HG03354 (cell line): ENCODE results near the gene NKD1.
A peak's percentile ranks its signal among the peaks of the same experiment; 100 is the strongest.
"Not testable (repeated sequence)": the region's sequence is repeated elsewhere in the genome, so short reads cannot be mapped to it uniquely, and the experiment has no call there.

Source experiments
- ATAC-seq: cut with Tn5 transposase; IDR thresholded peaks from one replicate; pipeline ENCODE4 v1.9.1; 2021; ENCODE audit warnings: mild to moderate bottlenecking; ENCODE audit not compliant: unreplicated experiment, poor library complexity, severe bottlenecking

The NKD1 gene, protein sequence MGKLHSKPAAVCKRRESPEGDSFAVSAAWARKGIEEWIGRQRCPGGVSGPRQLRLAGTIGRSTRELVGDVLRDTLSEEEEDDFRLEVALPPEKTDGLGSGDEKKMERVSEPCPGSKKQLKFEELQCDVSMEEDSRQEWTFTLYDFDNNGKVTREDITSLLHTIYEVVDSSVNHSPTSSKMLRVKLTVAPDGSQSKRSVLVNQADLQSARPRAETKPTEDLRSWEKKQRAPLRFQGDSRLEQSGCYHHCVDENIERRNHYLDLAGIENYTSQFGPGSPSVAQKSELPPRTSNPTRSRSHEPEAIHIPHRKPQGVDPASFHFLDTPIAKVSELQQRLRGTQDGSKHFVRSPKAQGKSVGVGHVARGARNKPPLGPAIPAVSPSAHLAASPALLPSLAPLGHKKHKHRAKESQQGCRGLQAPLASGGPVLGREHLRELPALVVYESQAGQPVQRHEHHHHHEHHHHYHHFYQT

DNA sequence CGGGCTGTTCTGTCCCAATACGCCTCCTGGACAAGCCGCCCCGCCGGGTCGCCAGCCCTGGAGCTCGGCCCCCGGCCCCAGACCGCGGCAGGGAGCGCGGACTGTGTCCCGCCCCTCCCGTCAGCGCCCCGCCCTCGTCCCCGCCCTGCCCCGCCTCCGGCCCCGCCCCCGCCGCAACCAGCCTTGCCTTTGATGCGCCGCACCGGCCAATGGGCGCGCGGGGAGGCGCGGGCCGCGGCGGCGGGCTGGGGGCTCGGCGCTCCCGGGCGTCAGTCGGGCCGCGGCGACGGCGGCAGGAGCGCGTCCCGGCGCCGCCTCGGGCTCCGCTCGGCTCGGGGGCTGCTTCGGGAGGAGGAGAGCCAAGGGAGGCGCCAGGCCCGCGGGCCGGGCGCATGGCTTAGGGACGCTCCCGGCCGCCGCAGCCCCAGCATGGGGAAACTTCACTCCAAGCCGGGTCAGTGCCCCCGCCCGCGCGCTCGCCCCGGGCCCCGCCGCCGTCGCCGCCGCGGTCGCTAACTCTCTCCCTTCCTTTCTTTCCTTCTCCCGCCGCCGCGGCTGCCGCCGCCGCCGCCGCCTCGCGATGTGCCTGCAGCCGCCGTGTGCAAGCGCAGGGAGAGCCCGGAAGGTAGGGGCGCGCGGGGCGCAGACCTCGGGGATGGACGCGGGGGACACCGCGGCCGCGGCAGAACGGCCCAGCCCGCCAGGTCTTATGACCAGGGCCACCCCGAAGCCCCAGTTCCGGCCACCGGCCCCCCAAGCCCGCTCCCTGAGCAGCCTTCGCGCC lies at the start of gene NKD1:
Gene NKD1 (plus strand): TSS at position 272 of the 784 bp plus-strand sequence. CDS start 158 bp downstream, at position 430.
- peak; percentile 85 for ATAC-seq

DNA sequence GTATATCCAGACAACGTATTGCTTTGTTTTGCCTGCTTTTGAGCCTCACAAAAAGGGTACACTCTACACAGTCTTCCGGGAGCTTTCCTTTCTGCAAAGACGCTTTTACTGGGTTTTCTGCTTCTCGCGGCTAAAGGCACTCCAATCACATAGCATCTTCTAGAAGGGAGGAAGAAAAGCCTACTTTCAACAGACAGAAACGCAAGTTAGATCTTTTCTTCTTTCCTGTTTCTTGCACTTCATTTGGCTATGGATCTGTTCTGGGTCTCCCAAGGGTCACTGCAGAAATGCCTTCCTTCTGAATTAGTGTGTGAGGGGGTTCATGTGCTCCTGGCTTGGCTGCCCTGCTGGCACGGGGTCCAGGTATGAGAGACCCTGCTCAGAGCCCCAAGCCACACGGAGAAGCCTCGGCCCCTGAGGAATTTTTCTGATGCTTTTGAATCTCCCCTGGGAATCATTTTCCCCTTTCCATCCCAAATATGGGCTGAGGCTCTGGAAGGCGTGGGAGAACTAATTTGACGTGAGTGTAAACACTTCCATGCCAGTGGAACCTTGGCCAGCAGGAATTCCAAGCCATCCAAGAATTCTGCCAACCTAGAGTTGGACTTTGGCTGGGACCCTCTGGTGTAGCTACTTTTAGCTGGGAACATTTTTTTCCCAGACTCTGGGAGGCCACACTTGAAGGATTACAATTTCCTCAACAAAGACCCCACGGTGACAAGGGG lies 49.6 kb upstream of the NKD1 start:
- no peak for ATAC-seq

DNA sequence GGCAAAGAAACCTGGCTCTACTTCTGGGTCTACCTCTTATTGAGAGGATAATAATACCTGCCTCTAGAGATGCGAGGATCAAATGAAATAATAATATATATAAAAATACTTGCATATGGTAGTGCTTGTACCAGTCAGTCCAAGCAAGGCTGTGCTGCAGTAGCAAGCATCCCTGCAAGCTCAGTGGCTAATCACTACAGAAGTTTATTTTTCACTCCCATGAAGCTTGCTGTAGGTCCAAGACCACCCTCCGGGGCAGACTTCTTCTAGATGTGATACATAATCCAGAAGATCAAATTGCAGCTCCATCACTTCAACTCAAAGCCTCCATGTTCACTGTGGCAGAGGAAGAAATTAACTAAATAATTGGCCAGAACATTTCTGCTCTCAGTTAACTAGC lies 48.9 kb upstream of the NKD1 start:
- no peak for ATAC-seq

DNA sequence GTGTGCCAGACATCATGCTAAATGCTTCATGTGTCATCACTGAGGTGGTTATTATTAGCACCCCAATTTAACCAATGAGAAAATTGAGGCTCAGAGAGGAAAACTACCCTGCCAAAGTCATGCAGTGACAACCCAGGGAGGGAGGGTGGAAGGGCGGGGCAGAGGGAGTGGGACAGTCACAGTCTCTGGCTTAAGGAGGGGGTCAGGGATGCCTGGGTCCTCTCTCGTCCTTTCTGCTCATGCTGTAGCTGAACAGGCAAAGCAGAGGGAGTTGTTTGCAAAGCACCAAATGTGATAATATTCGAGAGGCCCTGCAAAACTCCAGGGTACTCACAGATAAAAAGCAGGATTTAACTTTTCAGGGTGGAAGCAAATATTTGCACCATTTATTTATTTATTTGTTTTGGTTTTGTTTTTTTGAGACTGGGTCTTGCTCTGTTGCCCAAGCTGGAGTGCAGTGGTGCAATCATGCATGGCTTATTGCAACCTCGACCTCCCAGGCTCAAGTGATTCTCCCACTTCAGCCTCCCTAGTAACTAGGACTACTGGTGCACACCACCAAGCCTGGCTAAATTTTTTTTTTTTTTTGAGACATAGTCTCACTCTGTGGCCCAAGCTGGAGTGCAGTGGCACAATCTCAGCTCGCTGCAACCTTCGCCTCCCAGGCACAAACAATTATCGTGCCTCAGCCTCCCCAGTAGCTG lies 47.9 kb upstream of the NKD1 start:
- no peak for ATAC-seq

DNA sequence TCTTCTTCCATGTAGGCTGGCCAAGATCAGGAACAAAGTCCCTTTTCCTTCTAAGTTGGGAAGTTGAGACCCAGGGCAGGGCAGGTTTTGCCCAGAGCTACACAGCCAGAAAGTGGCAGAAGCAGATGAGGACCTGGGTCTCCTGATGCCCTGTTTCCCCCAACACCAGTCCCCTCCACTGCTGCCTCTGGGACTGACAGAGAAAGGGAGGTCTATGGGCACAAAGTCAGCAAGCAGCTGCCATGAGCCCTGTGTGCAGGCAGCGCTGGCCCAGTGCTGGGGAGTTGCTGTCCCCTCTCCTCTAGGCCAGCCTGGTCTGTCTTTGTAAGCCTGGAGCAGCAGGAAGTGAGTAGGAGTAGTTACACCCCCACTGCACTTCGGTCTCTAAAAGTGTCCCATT lies 46.9 kb upstream of the NKD1 start:
- no peak for ATAC-seq

DNA sequence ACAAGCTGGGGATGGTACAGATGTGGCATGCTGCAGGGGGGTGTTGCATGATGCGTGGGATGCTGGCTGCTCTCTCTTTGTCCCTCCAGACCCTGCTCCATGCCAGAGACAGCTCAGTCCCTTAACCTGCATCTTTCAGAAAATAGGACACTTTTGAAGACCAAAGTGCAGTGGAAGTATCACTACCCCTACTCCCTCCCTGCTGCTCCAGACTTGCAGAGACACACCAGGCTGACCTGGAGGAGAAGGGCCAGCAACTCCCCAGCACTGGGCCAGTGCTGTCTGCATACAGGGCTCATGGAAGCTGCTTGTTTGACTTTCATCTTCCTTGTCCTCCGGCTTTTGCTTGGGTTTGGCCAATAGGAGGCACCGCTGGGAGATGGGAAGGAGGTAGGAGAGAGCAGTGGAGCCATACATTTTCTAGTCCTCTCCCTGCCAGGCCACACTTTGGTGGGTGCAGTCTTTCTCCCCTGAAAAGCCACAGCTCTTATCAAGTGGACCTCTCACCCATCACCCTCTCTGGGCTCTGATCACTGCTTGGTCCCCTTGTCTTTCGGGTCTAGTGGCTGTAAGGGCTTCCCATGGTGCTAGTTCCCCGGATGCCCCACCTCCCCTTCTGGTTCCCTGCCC lies 46.1 kb upstream of the NKD1 start:
- ATAC-seq, result no peak

DNA sequence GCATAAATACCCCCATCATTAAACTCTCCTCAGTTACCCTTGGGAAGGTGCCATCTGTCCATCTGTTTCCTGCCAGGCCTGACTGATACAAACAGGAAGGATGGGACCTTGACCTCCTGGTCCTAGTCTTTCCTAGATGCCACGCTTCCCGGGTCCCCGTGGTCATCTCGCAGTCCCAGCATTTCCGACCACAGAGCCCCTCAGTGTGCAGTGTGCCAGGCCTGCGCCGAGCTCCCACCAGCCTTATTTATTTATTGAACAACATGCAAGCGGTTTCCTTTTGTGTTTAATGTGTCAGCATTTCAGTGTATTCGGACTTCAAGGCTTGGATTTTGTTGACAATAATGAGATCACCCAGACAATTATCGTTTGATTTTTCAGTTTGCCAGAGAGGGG lies 45.6 kb upstream of the NKD1 start:
- ATAC-seq, result no peak

DNA sequence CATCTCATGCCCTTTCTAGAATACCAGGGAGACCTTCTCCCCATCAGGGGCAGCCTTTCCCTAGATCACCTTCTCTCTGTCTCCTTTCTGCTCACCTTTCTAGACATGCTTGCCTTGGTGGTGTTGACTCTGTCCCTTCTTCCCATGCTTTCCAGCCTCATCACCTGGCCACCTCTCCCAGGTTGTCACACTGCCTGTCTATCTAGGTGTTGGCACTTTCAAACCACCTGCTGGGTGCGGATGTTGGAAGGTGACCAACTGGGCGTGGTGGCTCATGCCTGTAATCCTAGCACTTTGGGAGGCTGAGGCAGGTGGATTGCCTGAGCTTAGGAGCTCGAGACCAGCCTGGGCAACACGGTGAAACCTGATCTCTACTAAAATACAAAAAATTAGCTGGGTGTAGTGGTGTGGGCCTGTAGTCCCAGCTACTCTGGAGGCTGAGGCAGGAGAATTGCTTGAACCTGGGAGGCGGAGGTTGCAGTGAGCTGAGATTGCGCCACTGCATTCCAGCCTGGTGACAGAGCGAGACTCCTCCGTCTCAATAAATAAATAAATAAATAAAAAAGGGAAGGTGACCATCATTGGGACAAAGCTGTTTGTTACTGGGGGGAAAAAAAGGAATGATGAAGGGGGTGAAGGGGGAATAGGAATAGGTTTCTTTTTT lies 44.2 kb upstream of the NKD1 start:
- not testable (repeated sequence) for ATAC-seq

DNA sequence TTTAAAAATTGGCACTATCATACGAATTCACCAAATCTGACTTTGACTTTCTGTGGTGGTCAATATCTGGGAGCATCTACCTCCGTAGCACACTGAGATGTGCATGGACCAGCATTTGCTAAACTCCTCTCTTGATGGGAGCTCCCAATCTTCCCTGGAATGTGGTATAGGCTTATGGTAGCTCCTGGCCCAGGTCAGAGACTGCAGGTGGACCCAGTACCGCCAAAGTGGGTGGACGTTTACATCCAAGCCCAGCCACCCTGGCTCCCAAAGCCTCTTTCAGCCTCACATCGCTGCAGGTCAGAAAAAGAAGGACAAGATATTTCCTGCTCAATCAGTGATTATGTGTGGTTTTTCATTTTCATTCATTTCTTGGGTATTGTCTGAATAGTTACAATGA lies 43.1 kb upstream of the NKD1 start:
- no peak for ATAC-seq

DNA sequence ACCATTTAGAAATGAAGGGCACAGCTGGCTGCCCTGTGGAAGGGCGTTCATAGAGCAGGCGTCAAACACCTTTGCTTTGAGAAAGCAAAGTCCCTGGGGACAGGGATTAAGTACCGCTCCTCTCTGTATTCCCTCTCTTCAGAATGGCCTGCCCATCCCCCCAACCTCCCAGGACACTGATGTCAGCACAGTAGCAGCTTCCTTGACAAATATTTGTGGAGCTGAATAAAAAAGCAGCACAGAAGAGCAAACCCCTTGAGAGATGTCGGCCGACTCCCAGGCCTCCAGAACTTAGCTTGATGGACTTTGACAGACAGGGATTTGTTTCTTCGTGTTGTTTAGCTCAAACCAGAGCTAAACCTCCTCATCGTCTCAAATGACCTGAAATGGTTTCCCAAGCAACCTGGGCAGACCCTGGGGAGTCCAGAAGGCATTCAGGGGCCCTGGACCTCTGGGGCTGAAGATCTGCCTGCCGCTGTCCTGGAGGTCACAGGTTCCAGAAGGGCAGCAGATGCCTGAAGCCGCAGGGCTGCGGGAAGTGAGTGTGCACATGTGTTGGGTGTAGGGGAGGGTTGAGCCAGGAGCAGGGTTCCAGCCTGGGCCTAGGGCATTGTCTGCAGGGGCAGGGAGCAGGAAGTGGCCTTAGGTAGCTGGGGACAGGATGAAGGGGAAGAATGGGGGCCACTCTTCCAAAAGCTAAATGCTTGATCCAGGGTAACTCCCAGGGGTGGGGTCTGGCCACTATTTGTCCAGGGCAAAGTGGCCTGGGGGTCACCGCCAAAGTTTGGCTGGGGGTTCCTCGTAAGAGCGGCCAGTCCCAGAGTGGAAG lies 42.3 kb upstream of the NKD1 start:
- ATAC-seq, result no peak

DNA sequence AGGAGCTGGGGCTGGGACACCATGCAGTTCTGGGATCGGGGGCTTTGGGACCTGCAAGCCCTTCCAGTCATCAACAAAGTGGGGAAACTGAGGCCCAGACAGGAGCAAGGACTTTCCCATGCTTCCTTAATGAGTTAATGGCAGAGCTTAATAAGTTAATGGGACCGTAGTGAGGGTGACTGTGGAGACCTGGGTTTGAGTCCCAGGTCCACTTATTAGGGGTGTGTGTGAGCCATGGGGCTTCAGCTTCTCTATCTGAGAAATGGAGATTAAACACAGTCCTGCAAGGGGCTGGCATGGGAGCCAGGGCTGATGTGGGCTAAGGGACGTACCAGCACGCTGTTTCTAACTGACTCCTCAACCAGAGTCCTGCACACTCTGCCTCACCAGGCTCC lies 41.7 kb upstream of the NKD1 start:
- no peak for ATAC-seq

DNA sequence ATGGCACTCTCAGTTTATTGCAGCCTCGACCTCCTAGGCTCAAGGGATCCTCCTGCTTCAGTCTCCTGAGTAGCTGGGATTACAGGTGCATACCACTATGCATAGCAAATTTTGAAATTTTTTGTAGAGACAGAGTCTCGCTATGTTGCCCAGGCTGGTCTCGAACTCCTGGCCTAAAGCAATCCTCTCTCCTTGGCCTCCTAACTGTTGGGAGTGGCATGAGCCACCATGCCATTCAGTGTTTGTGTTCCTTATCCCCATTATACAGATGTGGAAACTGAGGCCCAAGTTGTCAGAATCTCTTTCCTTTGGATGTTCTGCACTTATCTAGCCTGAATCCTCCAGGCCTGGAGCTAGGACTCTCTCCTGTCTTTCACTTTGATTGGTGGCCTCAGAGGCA lies 40.8 kb upstream of the NKD1 start:
- no peak for ATAC-seq

DNA sequence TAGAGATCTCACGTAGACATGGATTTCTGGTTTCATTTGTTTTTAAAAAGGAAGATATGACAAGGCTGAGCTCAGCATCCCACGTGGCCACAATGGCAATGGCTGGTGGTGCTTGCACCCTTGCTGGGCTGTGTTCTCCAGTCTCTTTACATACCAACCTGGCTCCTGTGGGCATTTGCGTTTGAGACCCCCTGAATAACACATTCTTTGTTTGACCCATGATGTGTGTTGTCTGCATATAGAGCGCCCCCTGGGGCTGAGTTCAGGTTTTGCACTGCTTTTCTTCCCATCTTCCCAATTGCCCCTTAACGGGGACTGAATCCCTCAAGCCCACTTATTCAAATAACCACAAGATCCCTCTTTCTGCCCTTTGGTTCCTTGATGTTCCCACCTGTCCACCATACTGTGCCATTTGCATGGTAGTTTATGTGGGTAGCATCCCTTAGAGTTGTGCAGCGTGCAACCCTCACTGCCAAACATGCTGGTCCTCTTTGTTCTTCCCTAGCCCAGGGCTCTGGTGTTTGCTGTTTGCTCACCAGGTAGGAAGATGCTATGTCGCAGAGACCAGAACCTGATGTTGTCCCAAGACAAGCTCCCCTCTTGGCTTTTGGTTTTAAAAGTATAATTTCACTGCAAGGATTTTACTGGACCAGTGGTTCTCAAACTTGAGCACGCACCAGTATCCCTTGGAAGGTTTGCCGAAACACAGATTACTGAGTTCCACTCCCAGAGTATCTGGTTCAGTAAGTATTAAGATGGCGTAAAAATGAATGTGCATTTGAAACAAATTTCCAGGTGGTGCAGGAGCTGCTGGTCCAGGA lies 38.5 kb upstream of the NKD1 start:
- no peak for ATAC-seq

DNA sequence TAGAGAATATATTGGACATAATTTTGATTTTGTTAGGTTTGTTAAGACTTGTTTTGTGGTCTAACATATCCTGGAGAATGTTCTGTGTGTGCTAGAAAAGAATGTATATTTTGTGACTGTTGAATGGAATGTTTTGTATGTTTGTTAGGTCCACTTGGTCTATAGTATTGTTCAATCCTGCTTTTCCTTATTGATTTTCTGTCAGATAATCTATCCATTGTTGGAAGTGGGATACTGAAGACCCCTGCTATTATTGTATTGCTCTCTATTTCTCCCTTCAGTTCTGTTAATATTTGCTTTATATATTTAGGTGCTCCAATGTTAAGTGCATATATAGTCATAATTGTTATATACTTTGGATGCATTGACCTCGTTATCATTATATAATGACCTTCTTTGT lies 33.0 kb upstream of the NKD1 start:
- no peak for ATAC-seq

DNA sequence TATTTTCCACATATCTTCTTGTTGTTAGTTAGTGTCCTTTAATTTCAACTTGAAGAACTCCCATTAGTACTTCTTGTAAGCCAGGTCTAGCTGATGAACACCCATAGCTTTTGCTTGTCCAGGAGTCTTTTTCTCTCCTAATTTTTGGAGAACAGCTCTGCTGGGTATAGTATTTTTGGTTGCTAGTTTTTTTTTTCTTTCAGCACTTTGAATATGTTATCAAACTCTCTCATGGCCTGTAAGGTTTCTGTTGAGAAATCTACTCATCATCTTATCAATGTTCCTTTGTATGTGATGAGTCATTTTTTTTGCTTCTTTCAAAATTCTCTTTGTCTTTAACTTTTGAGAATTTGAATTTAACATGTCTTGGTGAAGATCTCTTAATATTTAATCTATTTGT lies 31.8 kb upstream of the NKD1 start:
- ATAC-seq, result no peak

DNA sequence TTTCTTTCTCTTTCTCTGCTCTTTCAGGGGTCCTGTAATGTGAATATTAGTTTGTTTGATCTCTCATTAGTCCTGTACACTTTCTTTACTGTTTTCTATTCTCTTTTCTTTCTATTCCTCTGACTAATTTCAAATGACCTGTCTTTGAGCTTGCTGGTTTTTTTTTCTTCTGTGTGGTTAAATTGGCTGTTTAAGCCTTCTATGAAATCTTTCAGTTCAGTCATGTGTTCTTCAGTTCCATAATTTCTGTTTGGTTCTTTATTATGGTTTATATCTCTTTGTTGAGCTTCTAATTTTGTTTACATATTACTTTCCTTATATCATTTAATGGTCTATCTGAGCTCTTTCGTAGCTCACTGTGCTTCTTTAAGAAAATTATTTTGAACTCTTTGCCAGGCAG lies 31.3 kb upstream of the NKD1 start:
- no peak for ATAC-seq
